B cell (primary cell): ENCODE data around the gene BABAM2. TPM values are rescaled to one million over a fixed set of nuclear protein-coding genes. Genes with fewer than 3 reads are reported as not detected.

Source experiments
- ATAC-seq: fragments of 200-7000 bp; cut with Tn5 transposase; one replicate; pipeline ENCODE4 v1.10.0; 2021; ENCODE audit warnings: low read depth, mild to moderate bottlenecking, moderate number of reproducible peaks, moderate library complexity
- CTCF ChIA-PET: fragments of 350-600 bp; sonication (Branson Sonifier 250); formaldehyde crosslinking; loops from one replicate; lab custom pipeline; 2021; ENCODE audit warnings: antibody characterized with exemption, inconsistent platforms; lab: Charles Lee
- POLR2A ChIA-PET: fragments of 350-600 bp; sonication (Branson Sonifier 250); formaldehyde crosslinking; loops from one replicate; lab custom pipeline; 2021; ENCODE audit warnings: antibody characterized with exemption; lab: Charles Lee
- DNase-seq: peaks from one replicate; pipeline ENCODE4 v3.0.0; 2013
- H2AFZ ChIP-seq: 2 replicates; pipeline ENCODE4 v1.6.1; 2012; ENCODE audit warnings: mild to moderate bottlenecking, low read depth, low read length; ENCODE audit not compliant: insufficient read depth, poor library complexity, severe bottlenecking
- H3K27ac ChIP-seq, 2 donors: 1 replicate in 1 of 2; 2 replicates in 1 of 2; pipeline ENCODE4 v1.5.1; 2012 to 2013; ENCODE audit warnings: low read length in 2 of 2, mild to moderate bottlenecking in 2 of 2, moderate library complexity in 1 of 2
- H3K27me3 ChIP-seq, 4 experiments: fragments of 200-600 bp in 1 of 4; sonication (generic) in 1 of 4; replicated peaks in 1 of 4; 1 replicate in 2 of 4; 2 replicates in 2 of 4; pipeline versions ENCODE4 v1.6.1 to v1.7.0; 2013 to 2016; ENCODE audit warnings: low read length in 3 of 4, mild to moderate bottlenecking in 2 of 4, mixed read lengths in 1 of 4, moderate library complexity in 1 of 4; ENCODE audit not compliant: insufficient read depth in 4 of 4, control insufficient read depth in 3 of 4; ENCODE audit errors: control extremely low read depth in 1 of 4
- H3K36me3 ChIP-seq, 2 experiments: replicated peaks in 1 of 2; 1 replicate in 1 of 2; 2 replicates in 1 of 2; pipeline versions ENCODE4 v1.6.1 to v1.7.1; 2013; ENCODE audit warnings: low read length in 1 of 2; ENCODE audit not compliant: insufficient read depth in 2 of 2, control insufficient read depth in 1 of 2; ENCODE audit errors: control extremely low read depth in 1 of 2, extremely low read depth in 1 of 2
- H3K4me1 ChIP-seq, 2 donors: fragments of 200-600 bp in 1 of 2; sonication (generic) in 1 of 2; 1 replicate in 1 of 2; 2 replicates in 1 of 2; pipeline versions ENCODE4 v1.5.1 to v1.6.1; 2013 to 2017; ENCODE audit warnings: low read length in 2 of 2; ENCODE audit not compliant: control insufficient read depth in 2 of 2, insufficient read depth in 2 of 2
- H3K4me2 ChIP-seq: replicated peaks from 2 replicates; pipeline ENCODE3; 2012; ENCODE audit warnings: mild to moderate bottlenecking, low read depth, low read length; ENCODE audit not compliant: poor library complexity, severe bottlenecking
- H3K4me3 ChIP-seq, 5 experiments: fragments of 200-600 bp in 1 of 5; sonication (generic) in 1 of 5; 1 replicate in 3 of 5; 2 replicates in 2 of 5; pipeline versions ENCODE4 v1.5.1 to v1.7.0; 2011 to 2016; ENCODE audit warnings: low read length in 4 of 5, mild to moderate bottlenecking in 4 of 5, low read depth in 2 of 5, control low read depth in 1 of 5, moderate library complexity in 1 of 5; ENCODE audit not compliant: insufficient read depth in 1 of 5; ENCODE audit errors: control extremely low read depth in 1 of 5, extremely low read depth in 1 of 5
- H3K79me2 ChIP-seq: fragments of 200-600 bp; sonication (generic); one replicate; pipeline ENCODE4 v1.6.0; 2016; ENCODE audit warnings: low read length; ENCODE audit not compliant: control insufficient read depth, insufficient read depth
- H3K9ac ChIP-seq: fragments of 200-600 bp; sonication (generic); 2 replicates; pipeline ENCODE4 v1.6.1; 2017; ENCODE audit warnings: mild to moderate bottlenecking, low read length, moderate library complexity
- H3K9me3 ChIP-seq, 3 donors: one replicate each; pipeline versions ENCODE4 v1.6.1 to v1.7.1; 2013; ENCODE audit warnings: low read length in 2 of 3; ENCODE audit not compliant: control insufficient read depth in 2 of 3, insufficient read depth in 1 of 3; ENCODE audit errors: control extremely low read depth in 1 of 3
- H4K20me1 ChIP-seq: 2 replicates; pipeline ENCODE4 v1.6.0; 2012; ENCODE audit warnings: mild to moderate bottlenecking, low read length; ENCODE audit not compliant: insufficient read depth, control insufficient read depth, poor library complexity, severe bottlenecking
- H3K27ac Mint-ChIP-seq: one replicate; pipeline ENCODE4 v1.8.0; 2021; ENCODE audit warnings: mixed read lengths
- H3K27me3 Mint-ChIP-seq: one replicate; pipeline ENCODE4 v1.8.0; 2021; ENCODE audit warnings: mixed read lengths
- H3K4me1 Mint-ChIP-seq: one replicate; pipeline ENCODE4 v1.8.0; 2021; ENCODE audit warnings: mixed read lengths
- H3K4me3 Mint-ChIP-seq: one replicate; pipeline ENCODE4 v1.8.0; 2021; ENCODE audit warnings: mixed read lengths
- H3K9me3 Mint-ChIP-seq: one replicate; pipeline ENCODE4 v1.8.0; 2022; ENCODE audit warnings: mixed read lengths; ENCODE audit not compliant: insufficient read depth
- CTCF ChIP-seq: fragments of 200-600 bp; IDR thresholded peaks from one replicate; pipeline ENCODE4 v1.8.0; 2022; ENCODE audit warnings: antibody characterized with exemption, mild to moderate bottlenecking
- EZH2 ChIP-seq: IDR thresholded peaks from 2 replicates; pipeline ENCODE4 v1.6.1; 2012; ENCODE audit warnings: borderline replicate concordance, low read depth, mild to moderate bottlenecking, moderate library complexity, low read length; ENCODE audit not compliant: insufficient read depth, poor library complexity, severe bottlenecking
- WGBS: methylation state at CpG from one replicate; pipeline ENCODE4 v1.1.5; 2013; ENCODE audit warnings: missing lambda C conversion rate; ENCODE audit not compliant: insufficient coverage; 5-methylcytosine and 5-hydroxymethylcytosine counted together
- intact Hi-C: fragments of 100-400 bp; cut with micrococcal nuclease; formaldehyde crosslinking; loops from one replicate; pipeline ENCODE4 v1.10.0; 2022
- polyA plus RNA-seq: library from polyadenylated mRNA; depleted of rRNA; stranded (reverse); fragments of >200 nt; gene quantifications from 2 replicates; pipeline ENCODE4 v1.2.3, GENCODE V29; 2012
- total RNA-seq, 2 donors: library from RNA; stranded (reverse); fragments of 120-200 nt in 1 of 2; gene quantifications; 1 replicate in 1 of 2; 2 replicates in 1 of 2; pipeline versions ENCODE4 v1.2.3 to v1.2.4, GENCODE V29; 2013 to 2022

BABAM2 gene
- total and polyA plus RNA-seq, 2 donors (not counting 1 experiment from before 2014, with no cell fraction given) = 22.3 to 69.6 TPM

DNA sequence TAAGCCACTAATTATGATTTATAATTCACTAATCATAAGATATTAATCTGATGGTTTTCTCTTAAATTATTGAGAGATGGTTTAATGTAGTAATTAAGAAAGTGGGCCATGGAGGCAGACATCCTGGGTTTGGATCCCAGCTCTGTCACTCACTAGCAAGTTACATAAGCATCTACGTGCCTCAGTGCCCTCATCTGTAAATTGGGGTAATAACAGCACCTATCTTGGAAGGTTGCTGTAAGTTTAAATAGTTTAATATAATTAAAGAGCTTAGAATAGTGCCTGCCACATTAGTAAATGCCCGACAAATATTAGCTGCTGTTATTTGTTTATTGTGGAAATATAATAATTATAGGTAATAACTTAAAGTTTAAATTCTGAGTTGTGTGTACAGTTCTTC lies 30.9 kb downstream of the BABAM2 start:
- Histone ChIP-seq H2AFZ (no peak overlapping the region), H3K36me3 (no peaks in the 10 kb centered on the region), H3K27me3 (no peaks in the 10 kb centered on the region), H3K79me2 (peaks cover 7% of the 10 kb centered on the region), H3K9ac (no peak overlapping the region), H4K20me1 (no peaks in the 10 kb centered on the region), H3K9me3 (no peaks in the 10 kb centered on the region), H3K4me1 (peaks cover 4 to 8% of the 10 kb centered on the region in 2 donors), H3K27ac (no peak overlapping the region), H3K4me2 (no peak overlapping the region), H3K4me3 (no peak overlapping the region)
- ATAC-seq (no peak), DNase-seq (no peak)
- Mint-ChIP-seq H3K4me1 (peaks cover 16% of the 10 kb centered on the region), H3K4me3 (no peak overlapping the region), H3K9me3 (no peaks in the 10 kb centered on the region), H3K27me3 (no peaks in the 10 kb centered on the region), H3K27ac (no peak overlapping the region)
- TF ChIP-seq CTCF (no peak), EZH2 (no peak)
- intact Hi-C loops = no loop called here
- POLR2A ChIA-PET = no interaction called here
- WGBS = no CpG with 5 or more reads among the region's 2 CpGs
- CTCF ChIA-PET = no interaction called here

- H2AFZ ChIP-seq = no peak overlapping the region
- 100% methylated on average over 2 of the region's 6 CpGs for WGBS
- peaks cover 7% of the 10 kb centered on the region for H3K79me2 ChIP-seq
- no peaks in the 10 kb centered on the region for H3K36me3 ChIP-seq
- no peak overlapping the region for H3K4me2 ChIP-seq
- no peak overlapping the region for H3K4me3 ChIP-seq
- H3K27me3 Mint-ChIP-seq = no peaks in the 10 kb centered on the region
- no peak overlapping the region for H3K9ac ChIP-seq
- H3K27me3 ChIP-seq = no peaks in the 10 kb centered on the region
- no peaks in the 10 kb centered on the region for H3K9me3 Mint-ChIP-seq
- no peak overlapping the region for H3K27ac ChIP-seq
- H3K4me1 ChIP-seq = peaks cover 4 to 8% of the 10 kb centered on the region in 2 donors
- TF ChIP-seq EZH2 = no peak
- TF ChIP-seq CTCF = no peak
- no peaks in the 10 kb centered on the region for H3K9me3 ChIP-seq
- no peak overlapping the region for H3K4me3 Mint-ChIP-seq
- intact Hi-C loops = no loop called here
- no peak overlapping the region for H3K27ac Mint-ChIP-seq
- H4K20me1 ChIP-seq = no peaks in the 10 kb centered on the region
- ChIA-PET POLR2A (no interaction called here), CTCF (no interaction called here)
- no peak for ATAC-seq
- H3K4me1 Mint-ChIP-seq = peaks cover 16% of the 10 kb centered on the region
- DNase-seq = no peak
Measured at GRCh38 chr2:27921880-27922547, 31.5 kb downstream of the BABAM2 start.
